ENCODE results near the gene ENTR1. TPM values are rescaled to one million over a fixed set of nuclear protein-coding genes. Genes with fewer than 3 reads are reported as not detected.

Gene ENTR1
- total and polyA plus RNA-seq, 2 of the 13 experiments (the other 11 are each of a cell fraction or from before 2014, with no cell fraction given) = 70.1 to 76.4 TPM

- TF ChIP-seq XBP1 (CRISPR knock-in tag; IDR thresholded peaks at IDR 0.05) (no peak), PBX3 (CRISPR knock-in tag; IDR thresholded peaks at IDR 0.05; ENCODE audit: borderline replicate concordance) (no peak), MEIS2 (CRISPR knock-in tag; IDR thresholded peaks at IDR 0.05) (no peak), YY1 (IDR thresholded peaks at IDR 0.05; ENCODE audit: insufficient read depth, insufficient replicate concordance, low read depth, low read length) (no peak), HBP1 (CRISPR knock-in tag; IDR thresholded peaks at IDR 0.05; ENCODE audit: low read depth) (no peak)
Measured at GRCh38 chr9:136361047-136361753, 49.2 kb downstream of the ENTR1 start (continued).

- ATAC-seq (no peak), DNase-seq (ENCODE audit: low spot score) (no peak), FAIRE-seq (no peak)
- H3K27me3 ChIP-seq (ENCODE audit: control insufficient read depth in 1 of 2, insufficient read depth in 2 of 2, low read length in 2 of 2) = no peaks in the 10 kb centered on the region
- 84% methylated on average over 21 of the region's 38 CpGs for WGBS (ENCODE audit: low lambda C conversion rate)
- peaks cover 29% of the 10 kb centered on the region for H3K4me1 ChIP-seq (ENCODE audit: insufficient read depth, low read length)
- H3K4me2 ChIP-seq (ENCODE audit: low read depth, low read length) = no peak overlapping the region
- no peaks in the 10 kb centered on the region for H3K36me3 ChIP-seq (replicated peaks in 1 of 2; ENCODE audit: control insufficient read depth in 1 of 2, insufficient read depth in 2 of 2, low read length in 2 of 2)
- H3K4me3 ChIP-seq (replicated peaks in 1 of 3; ENCODE audit: insufficient read depth in 1 of 3, low read depth in 2 of 3, low read length in 3 of 3) = no peak overlapping the region
- ChIA-PET CTCF (ENCODE audit: low intra/inter-chr PET ratio, low total read pairs) (no interaction called here), POLR2A (no interaction called here)
- no peaks in the 10 kb centered on the region for H3K79me2 ChIP-seq (ENCODE audit: insufficient read depth, low read length)
- H3K9me3 ChIP-seq (ENCODE audit: low read length) = no peaks in the 10 kb centered on the region
- no peak overlapping the region for H3K9ac ChIP-seq (ENCODE audit: insufficient read depth, low read depth, low read length)
- H2AFZ ChIP-seq (ENCODE audit: low read length) = no peak overlapping the region
- intact Hi-C loops (cut with micrococcal nuclease; ENCODE audit: unreplicated experiment) (no loop called here), in situ Hi-C loops (cut with HindIII; ENCODE audit: extremely low pct_ligation_motif_present, low pct_unique_long_range_greater_than_20kb) (no loop called here)
- BruUV-seq (replicated peaks) = no TSS peak
- no peak overlapping the region for H3K27ac ChIP-seq (ENCODE audit: extremely low read length, insufficient read depth, low read length)
- no peaks in the 10 kb centered on the region for H4K20me1 ChIP-seq (ENCODE audit: insufficient read depth, low read length)
- TF ChIP-seq PCBP1 (IDR thresholded peaks at IDR 0.05; ENCODE audit: borderline replicate concordance, low read depth, low read length) = 0 out of 2 replicates have a peak, but pooled peaks have one; percentile 38
- TF ChIP-seq ADNP (CRISPR knock-in tag; IDR thresholded peaks at IDR 0.05) = no peak
- 0 out of 2 replicates have a peak, but pooled peaks have one; percentile 19 for TF ChIP-seq RBFOX2 (IDR thresholded peaks at IDR 0.05; ENCODE audit: low read depth, low read length)
- no peak for TF ChIP-seq ZSCAN20 (CRISPR knock-in tag; IDR thresholded peaks at IDR 0.05; ENCODE audit: borderline replicate concordance)
- TF ChIP-seq TSC22D2 (CRISPR knock-in tag; IDR thresholded peaks at IDR 0.05; ENCODE audit: borderline replicate concordance) = no peak
- TF ChIP-seq NFYB (CRISPR knock-in tag; IDR thresholded peaks at IDR 0.05) = no peak
- TF ChIP-seq ZNF337 (CRISPR knock-in tag; IDR thresholded peaks at IDR 0.05; ENCODE audit: borderline replicate concordance, low read depth) = no peak
- no peak for TF ChIP-seq U2AF2 (IDR thresholded peaks at IDR 0.05; ENCODE audit: low read depth, low read length)
- TF ChIP-seq MIER3 (CRISPR knock-in tag; IDR thresholded peaks at IDR 0.05; ENCODE audit: borderline replicate concordance) = no peak
- TF ChIP-seq ZNF570 (CRISPR knock-in tag; IDR thresholded peaks at IDR 0.05; ENCODE audit: borderline replicate concordance) = no peak
- no peak for TF ChIP-seq ZNF343 (CRISPR knock-in tag; IDR thresholded peaks at IDR 0.05)
- TF ChIP-seq ZFX (CRISPR knock-in tag; IDR thresholded peaks at IDR 0.05; ENCODE audit: low read depth) = no peak
- TF ChIP-seq GZF1 (CRISPR knock-in tag; IDR thresholded peaks at IDR 0.05) = no peak
- TF ChIP-seq KAT8 (CRISPR knock-in tag; IDR thresholded peaks at IDR 0.05) = no peak
- TF ChIP-seq AGO1 (IDR thresholded peaks at IDR 0.05; ENCODE audit: low read depth, low read length, poor library complexity, severe bottlenecking) = peak; percentile 72
Measured at GRCh38 chr9:136359774-136360718, 50.4 kb downstream of the ENTR1 start.

Data from HepG2 (cell line).